GM12878 (cell line): ENCODE results near the gene RASL10A. TPM values are rescaled to one million over a fixed set of nuclear protein-coding genes. Genes with fewer than 3 reads are reported as not detected.

Experiments
- ATF2 ChIP-seq: IDR thresholded peaks from 2 replicates; pipeline ENCODE4 v1.6.1; 2012; ENCODE audit warnings: low read length, inconsistent platforms
- ATF7 ChIP-seq: fragments of 450-650 bp; IDR thresholded peaks from 2 replicates; pipeline ENCODE4 v1.6.1; 2016; ENCODE audit warnings: low read depth, mild to moderate bottlenecking
- ETV6 ChIP-seq, 2 experiments: fragments of 450-650 bp in 1 of 2; IDR thresholded peaks in 1 of 2; conservative IDR thresholded peaks in 1 of 2; 2 replicates each; pipeline ENCODE4 v1.6.1; 2014; ENCODE audit warnings: antibody characterized with exemption in 1 of 2, borderline replicate concordance in 1 of 2, low read depth in 1 of 2, mild to moderate bottlenecking in 1 of 2, moderate library complexity in 1 of 2
- HDGF ChIP-seq: fragments of 450-650 bp; IDR thresholded peaks from 2 replicates; pipeline ENCODE4 v1.6.1; 2016; ENCODE audit warnings: antibody characterized with exemption
- IKZF2 ChIP-seq, 2 experiments: fragments of 450-650 bp; IDR thresholded peaks; 2 replicates each; pipeline ENCODE4 v1.6.1; 2017; ENCODE audit warnings: mild to moderate bottlenecking in 2 of 2, moderate library complexity in 2 of 2
- NR2C1 ChIP-seq: fragments of 450-650 bp; IDR thresholded peaks from 2 replicates; pipeline ENCODE4 v1.6.1; 2017; ENCODE audit warnings: antibody characterized with exemption, mild to moderate bottlenecking, moderate library complexity
- NR2F1 ChIP-seq: fragments of 450-650 bp; conservative IDR thresholded peaks from 2 replicates; pipeline ENCODE4 v1.6.1; 2017; ENCODE audit warnings: mild to moderate bottlenecking
- PKNOX1 ChIP-seq: fragments of 450-650 bp; IDR thresholded peaks from 2 replicates; pipeline ENCODE4 v1.6.1; 2016; ENCODE audit warnings: mild to moderate bottlenecking
- RAD51 ChIP-seq: fragments of 450-650 bp; IDR thresholded peaks from 2 replicates; pipeline ENCODE4 v1.6.1; 2016; ENCODE audit warnings: moderate library complexity, mild to moderate bottlenecking, inconsistent platforms
- REST ChIP-seq: IDR thresholded peaks from 2 replicates; pipeline ENCODE4 v1.6.1; 2012; ENCODE audit warnings: mild to moderate bottlenecking, low read depth, low read length
- TCF3 ChIP-seq: IDR thresholded peaks from 2 replicates; pipeline ENCODE4 v1.6.1; 2012; ENCODE audit warnings: low read depth, mild to moderate bottlenecking, low read length, borderline replicate concordance; ENCODE audit not compliant: insufficient read depth
- ZNF24 ChIP-seq: fragments of 450-650 bp; IDR thresholded peaks from 2 replicates; pipeline ENCODE4 v1.6.1; 2017; ENCODE audit warnings: antibody characterized with exemption, mild to moderate bottlenecking
- polyA plus RNA-seq, 11 experiments: library from polyadenylated mRNA; depleted of rRNA in 4 of 11; unstranded in 6 of 11; stranded (reverse) in 5 of 11; fragments of >200 nt; fragmentation: Nextera tagmentation in 4 of 11; fragmentation: Illumina TruSeq in 1 of 11; extraction: Ambion mirVana in 4 of 11; extraction: Trizol in 1 of 11; gene quantifications; 1 replicate in 1 of 11; 2 replicates in 10 of 11; pipeline versions ENCODE4 v1.2.1 to v1.2.3, GENCODE V29; 2011 to 2016; ENCODE audit warnings: inconsistent platforms in 2 of 11, missing spikeins in 2 of 11, low read depth in 1 of 11
- total RNA-seq, 4 experiments: library from RNA; depleted of rRNA in 3 of 4; stranded (reverse); fragments of >200 nt in 3 of 4; fragmentation: Illumina TruSeq in 1 of 4; extraction: Trizol in 1 of 4; gene quantifications; 2 replicates each; pipeline versions ENCODE4 v1.2.1 to v1.2.3, GENCODE V29; 2013 to 2021

The RASL10A gene
- total and polyA plus RNA-seq, 10 of the 15 experiments (the other 5 are each of a cell fraction or from before 2014, with no cell fraction given), result 0.12 to 0.46 (median 0.21) TPM; not detected in 6

DNA sequence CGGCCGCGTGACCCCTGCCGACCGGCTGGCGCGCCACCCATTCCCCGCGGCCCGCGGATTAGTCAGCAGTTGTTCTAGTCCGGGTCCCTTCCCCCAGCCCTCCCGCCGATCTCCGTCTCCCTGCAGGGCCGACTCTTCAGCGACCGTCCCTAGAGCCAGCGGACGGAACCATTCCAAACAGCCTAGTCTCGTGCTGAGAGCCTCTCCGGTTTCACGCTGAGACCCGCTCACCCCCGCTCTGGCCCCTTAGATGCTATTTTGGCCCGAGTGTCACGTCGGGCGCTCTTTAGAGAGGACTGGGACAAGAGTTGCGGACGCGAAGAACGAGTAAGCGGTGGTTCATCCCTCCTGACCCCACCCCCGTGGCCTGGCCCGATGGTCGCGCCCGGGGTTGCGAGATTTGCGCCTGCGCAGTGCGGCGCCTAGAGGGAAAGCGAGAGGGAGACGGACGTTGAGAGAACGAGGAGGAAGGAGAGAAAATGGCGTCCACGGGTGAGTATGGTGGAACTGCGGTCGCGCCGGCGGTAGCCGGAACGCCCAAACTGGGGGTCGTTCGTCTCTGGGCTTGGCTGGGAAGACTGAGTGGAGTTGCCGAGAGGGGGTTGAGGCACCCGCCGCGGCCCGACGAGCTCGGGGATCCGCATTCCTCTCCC lies 47.5 kb downstream of the RASL10A start, which contains the start of the genes EWSR1 and RHBDD3 (continued):
- TF ChIP-seq REST, result 0 out of 2 replicates have a peak, but pooled peaks have one; percentile 22
- peak; percentile 55 to 76 for TF ChIP-seq IKZF2 (IDR thresholded peaks at IDR 0.05)
- TF ChIP-seq ATF2, result no peak
- TF ChIP-seq NR2F1, result peak; percentile 96
- 0 out of 2 replicates have a peak, but pooled peaks have one; percentile 54 for TF ChIP-seq TCF3
- TF ChIP-seq HDGF, result peak; percentile 85; the same call in 1 of the 2 replicates
- TF ChIP-seq RAD51, result peak; percentile 59
- peak; percentile 100 for TF ChIP-seq ATF7
- TF ChIP-seq NR2C1, result peak; percentile 90
- TF ChIP-seq ETV6 (conservative IDR thresholded peaks at IDR 0.05 in 1 of 2, IDR thresholded peaks at IDR 0.05 in 1 of 2; ENCODE audit: borderline replicate concordance in 1 of 2, low read depth in 1 of 2), result no peak
- TF ChIP-seq ZNF24, result 0 out of 2 replicates have a peak, but pooled peaks have one; percentile 6
- peak; percentile 54; the same call in 1 of the 2 replicates for TF ChIP-seq PKNOX1
